Activated naive CD4-positive, alpha-beta T cell treated with anti-CD3 and anti-CD28 coated beads, Interleukin-2, amount 50 U/mL, for 16 hours (primary cell): Measurements from ENCODE around the gene ACBD3.

Experiments
- DNase-seq: peaks from one replicate; pipeline ENCODE4 v3.0.0-alpha.2; 2020

Gene ACBD3

DNA sequence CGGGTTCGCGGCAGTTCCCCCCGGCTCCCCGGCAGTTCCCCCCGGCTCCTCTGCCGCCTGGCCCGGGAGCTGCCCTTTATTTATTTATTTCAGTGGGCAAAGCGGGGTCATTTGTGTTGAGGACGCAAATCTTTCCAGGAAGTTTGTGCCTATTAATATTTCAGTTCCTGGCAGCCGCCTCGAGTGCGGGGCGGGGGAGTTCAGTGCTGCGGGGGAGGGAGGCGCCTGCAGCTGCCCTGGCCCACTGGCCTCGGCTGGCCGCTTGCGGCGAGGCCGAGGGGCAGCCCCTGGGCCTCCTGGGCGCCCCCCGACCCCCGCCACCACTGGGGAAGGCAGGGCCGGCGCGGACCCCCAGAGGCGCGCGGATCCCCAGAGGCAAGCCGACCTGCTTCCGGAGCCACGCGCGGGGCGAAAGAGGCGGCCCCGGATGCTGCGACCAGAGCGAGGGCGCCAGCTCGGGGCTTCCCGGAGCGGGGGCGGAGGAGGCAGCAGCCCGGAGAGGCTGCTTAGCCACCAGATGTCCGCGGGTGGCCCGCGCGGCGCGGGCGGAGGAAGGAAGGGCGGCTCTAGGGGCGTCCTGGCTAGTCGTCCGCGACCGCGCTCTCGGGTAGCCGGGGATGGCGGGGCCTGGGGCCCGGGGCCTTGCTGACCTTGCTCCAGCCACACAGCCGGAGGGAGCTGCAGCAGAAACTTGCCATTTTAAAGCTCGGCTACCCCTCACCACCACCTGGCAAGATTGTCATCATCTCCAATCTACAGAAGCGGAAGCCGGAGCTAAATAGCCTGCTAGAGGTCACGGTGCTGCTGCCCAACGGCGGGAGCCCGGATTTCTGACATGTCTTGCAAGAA, 76.1 kb downstream of the ACBD3 start:
- DNase-seq, result peak; percentile 57

- DNase-seq, result peak; percentile 80
These were observed 76.7 kb downstream of the ACBD3 start for GRCh38 chr1:226109829-226110248.

GRCh38 chr1:226108935-226109828, 77.4 kb downstream of the ACBD3 start:
- no peak for DNase-seq

GRCh38 chr1:226107471-226108460, 78.8 kb downstream of the ACBD3 start:
- no peak for DNase-seq

DNA sequence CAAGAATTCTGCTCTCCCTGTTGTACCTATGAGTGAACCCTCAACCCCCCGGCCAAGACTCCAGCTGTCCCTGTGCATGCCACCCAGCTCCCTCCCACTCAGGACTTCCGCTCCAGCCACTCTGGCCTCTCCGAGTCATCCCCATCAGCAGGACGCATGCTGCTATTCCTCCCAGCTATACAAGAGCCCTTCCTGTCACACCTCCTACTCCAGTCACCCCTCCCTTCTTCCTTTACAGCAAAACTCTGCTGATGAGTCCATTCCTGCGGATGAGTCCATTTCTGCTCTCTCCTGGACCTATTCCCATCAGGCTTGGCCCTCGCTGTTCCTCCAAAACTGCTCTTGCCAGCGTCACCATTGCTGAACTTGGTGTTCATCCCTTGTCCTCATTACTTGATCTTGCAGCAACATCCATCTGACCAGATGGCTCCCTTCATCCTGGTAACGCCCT, 81.8 kb downstream of the ACBD3 start:
- DNase-seq, result no peak

GRCh38 chr1:226100436-226101391, 85.8 kb downstream of the ACBD3 start:
- DNase-seq, result peak; percentile 46

DNA sequence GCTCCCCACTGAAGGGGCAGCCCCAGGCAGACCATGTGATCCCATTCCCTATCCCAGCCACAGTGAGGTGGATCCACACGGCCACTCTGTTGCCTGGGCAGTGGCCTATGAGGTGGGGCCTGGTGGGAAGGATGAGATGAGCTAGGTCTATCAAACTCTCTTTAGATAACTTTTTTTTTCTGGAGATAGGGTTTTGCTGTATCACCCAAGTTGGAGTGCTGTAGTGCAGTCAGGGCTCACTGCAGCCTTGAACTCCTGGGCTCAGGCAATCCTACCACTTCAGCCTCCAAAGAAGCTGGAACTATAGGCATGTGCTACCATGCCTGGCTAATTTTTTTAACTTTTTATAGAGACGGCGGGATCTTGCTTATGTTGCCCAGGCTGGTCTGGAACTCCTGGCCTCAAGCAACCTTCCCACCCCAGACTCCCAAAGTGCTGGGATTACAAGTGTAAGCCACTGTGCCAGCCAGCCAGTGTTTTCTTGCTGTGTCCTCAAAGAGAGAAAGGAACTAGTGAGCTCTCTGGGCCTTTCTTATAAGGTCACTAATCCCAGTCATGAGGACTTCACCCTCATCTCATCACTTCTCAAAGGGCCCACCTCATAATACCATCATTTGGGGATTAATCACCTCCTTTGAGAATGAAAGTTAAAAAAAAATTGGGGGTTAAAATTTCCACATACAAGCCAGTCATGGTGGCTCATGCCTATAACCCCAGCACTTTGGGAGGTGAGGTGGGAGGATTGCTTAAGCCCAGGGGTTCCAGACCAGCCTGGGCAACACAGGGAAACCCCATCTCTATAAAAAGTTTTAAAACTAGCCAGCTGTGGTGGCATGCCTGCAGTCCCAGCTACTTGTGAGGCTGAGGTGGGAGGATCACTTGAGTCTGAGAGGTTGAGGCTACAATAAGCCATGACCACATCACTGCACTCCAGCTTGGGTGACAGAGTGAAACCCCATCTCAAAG, 87.4 kb downstream of the ACBD3 start:
- DNase-seq, result no peak

DNA sequence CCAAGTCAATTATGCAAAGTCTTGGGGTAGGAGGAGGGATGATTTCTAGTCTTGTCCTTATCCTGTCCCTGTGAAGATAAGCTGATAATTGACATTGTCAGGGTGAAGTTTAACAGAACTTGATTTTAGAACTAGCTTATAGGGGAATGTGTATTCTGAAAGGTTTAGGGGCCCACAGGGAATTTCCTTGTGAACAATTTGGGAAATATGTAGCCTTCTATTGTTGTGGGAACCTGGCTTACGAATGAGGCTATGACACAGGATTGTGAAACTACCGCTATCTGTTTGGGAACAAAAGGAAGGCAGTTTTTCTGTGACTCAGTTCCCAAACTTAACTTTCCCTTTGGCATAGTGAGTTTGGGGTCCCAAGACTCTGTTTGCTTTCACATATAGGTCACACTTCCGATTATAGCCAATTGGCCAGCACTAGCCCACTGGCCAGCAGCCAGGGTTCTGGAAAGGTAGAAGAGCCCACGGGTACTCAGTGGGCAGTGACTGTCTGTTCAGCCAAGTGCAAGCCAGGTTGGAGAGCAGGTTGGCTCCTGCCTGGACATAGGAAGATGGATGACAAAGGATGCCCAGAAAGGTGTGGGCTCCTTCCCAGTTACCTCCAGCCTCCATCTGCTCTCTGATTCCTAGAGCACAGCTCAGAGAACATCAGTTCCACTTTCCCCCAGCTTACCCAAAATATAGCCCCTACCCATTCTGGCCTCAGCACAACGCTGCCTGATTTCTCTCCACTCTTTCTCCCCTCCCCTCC, 88.5 kb downstream of the ACBD3 start:
- no peak for DNase-seq

GRCh38 chr1:226095286-226095685, 91.3 kb downstream of the ACBD3 start:
- no peak for DNase-seq
